K562 (cell line): ENCODE data around the gene AKR1A1. TPM values are rescaled to one million over a fixed set of nuclear protein-coding genes. Genes with fewer than 3 reads are reported as not detected.

Source experiments
- AFF1 ChIP-seq, 2 experiments: fragments of 450-650 bp; IDR thresholded peaks; 2 replicates each; pipeline ENCODE4 v1.6.1; 2018; ENCODE audit warnings: mild to moderate bottlenecking in 2 of 2, low read depth in 1 of 2; ENCODE audit not compliant: partially characterized antibody in 2 of 2
- CBFB ChIP-seq: sonication (generic); formaldehyde crosslinking; IDR thresholded peaks from 2 replicates; pipeline ENCODE4 v1.4.0; 2020; ENCODE audit warnings: mild to moderate bottlenecking, missing genetic modification reagents
- DPF2 ChIP-seq: fragments of 450-650 bp; IDR thresholded peaks from 2 replicates; pipeline ENCODE4 v1.6.1; 2016
- ETV6 ChIP-seq, 3 experiments: fragments of 150-350 bp in 1 of 3; sonication (generic) in 1 of 3; formaldehyde crosslinking in 1 of 3; IDR thresholded peaks; 2 replicates each; pipeline versions ENCODE4 v1.6.1 to v1.8.0; 2014 to 2022; ENCODE audit warnings: borderline replicate concordance in 2 of 3, low read depth in 2 of 3, antibody characterized with exemption in 1 of 3, low read length in 1 of 3, mild to moderate bottlenecking in 1 of 3, missing genetic modification reagents in 1 of 3
- ID3 ChIP-seq, 2 experiments: fragments of 250-450 bp in 1 of 2; fragments of 450-650 bp in 1 of 2; sonication (Bioruptor Pico) in 1 of 2; IDR thresholded peaks; 2 replicates each; pipeline versions ENCODE4 v1.6.1 to v1.8.0; 2016 to 2021; ENCODE audit warnings: mild to moderate bottlenecking in 2 of 2, moderate library complexity in 2 of 2, missing compliant biosample characterization in 1 of 2, missing genetic modification characterization in 1 of 2
- IRF1 ChIP-seq: sonication (generic); formaldehyde crosslinking; IDR thresholded peaks from 2 replicates; pipeline ENCODE4 v1.8.0; 2022; ENCODE audit warnings: missing genetic modification reagents, mild to moderate bottlenecking, borderline replicate concordance
- NR2F6 ChIP-seq: fragments of 450-650 bp; formaldehyde crosslinking; IDR thresholded peaks from 2 replicates; pipeline ENCODE4 v1.4.0; 2020; ENCODE audit warnings: mild to moderate bottlenecking
- PHF21A ChIP-seq: fragments of 450-650 bp; IDR thresholded peaks from 2 replicates; pipeline ENCODE4 v1.6.1; 2017; ENCODE audit warnings: low read depth, borderline replicate concordance
- POLR2AphosphoS2 ChIP-seq: IDR thresholded peaks from 2 replicates; pipeline ENCODE4 v1.6.1; 2012; ENCODE audit warnings: low read length, improper control_type of control experiment
- SETDB1 ChIP-seq: IDR thresholded peaks from one replicate; pipeline ENCODE4 v1.6.1; 2012; ENCODE audit warnings: low read length, control low read depth, inconsistent platforms
- SIX5 ChIP-seq, 2 experiments: IDR thresholded peaks; 2 replicates each; pipeline ENCODE4 v1.6.1; 2011; ENCODE audit warnings: low read length in 2 of 2, borderline replicate concordance in 1 of 2, low read depth in 1 of 2, mild to moderate bottlenecking in 1 of 2, moderate library complexity in 1 of 2; ENCODE audit not compliant: insufficient read depth in 1 of 2
- SMAD4 ChIP-seq: fragments of 250-450 bp; sonication (Bioruptor Pico); conservative IDR thresholded peaks from 2 replicates; pipeline ENCODE4 v1.8.0; 2021; ENCODE audit warnings: inconsistent platforms, mild to moderate bottlenecking, moderate library complexity
- ZEB2 ChIP-seq: fragments of 450-650 bp; IDR thresholded peaks from 2 replicates; pipeline ENCODE4 v1.6.1; 2016
- ZFP91 ChIP-seq: sonication (generic); formaldehyde crosslinking; IDR thresholded peaks from 2 replicates; pipeline ENCODE4 v1.8.0; 2022; ENCODE audit warnings: mild to moderate bottlenecking, missing genetic modification reagents
- polyA plus RNA-seq, 8 experiments: library from polyadenylated mRNA; depleted of rRNA in 4 of 8; stranded (reverse) in 5 of 8; unstranded in 3 of 8; fragments of >200 nt; fragmentation: Nextera tagmentation in 2 of 8; fragmentation: Illumina TruSeq in 1 of 8; extraction: Ambion mirVana in 2 of 8; extraction: Trizol in 1 of 8; gene quantifications; 2 replicates each; pipeline versions ENCODE4 v1.2.1 to v1.2.3, GENCODE V29; 2011 to 2014; ENCODE audit warnings: inconsistent platforms in 1 of 8, missing spikeins in 1 of 8
- total RNA-seq, 7 experiments: library from RNA; depleted of rRNA in 6 of 7; stranded (reverse); fragments of >200 nt in 6 of 7; fragmentation: Illumina TruSeq in 2 of 7; extraction: Trizol in 2 of 7; gene quantifications; 2 replicates each; pipeline versions ENCODE4 v1.2.1 to v1.2.3, GENCODE V29; 2011 to 2021; ENCODE audit warnings: low replicate concordance in 1 of 7
- TF ChIP-seq, protein P1 (sequence below): fragments of 450-650 bp; IDR thresholded peaks from 2 replicates; pipeline ENCODE4 v1.7.0; 2016; ENCODE audit warnings: borderline replicate concordance

The AKR1A1 gene
- total and polyA plus RNA-seq, 9 of the 15 experiments (the other 6 are each of a cell fraction or from before 2014, with no cell fraction given) = 68.6 to 211 (median 132) TPM

DNA sequence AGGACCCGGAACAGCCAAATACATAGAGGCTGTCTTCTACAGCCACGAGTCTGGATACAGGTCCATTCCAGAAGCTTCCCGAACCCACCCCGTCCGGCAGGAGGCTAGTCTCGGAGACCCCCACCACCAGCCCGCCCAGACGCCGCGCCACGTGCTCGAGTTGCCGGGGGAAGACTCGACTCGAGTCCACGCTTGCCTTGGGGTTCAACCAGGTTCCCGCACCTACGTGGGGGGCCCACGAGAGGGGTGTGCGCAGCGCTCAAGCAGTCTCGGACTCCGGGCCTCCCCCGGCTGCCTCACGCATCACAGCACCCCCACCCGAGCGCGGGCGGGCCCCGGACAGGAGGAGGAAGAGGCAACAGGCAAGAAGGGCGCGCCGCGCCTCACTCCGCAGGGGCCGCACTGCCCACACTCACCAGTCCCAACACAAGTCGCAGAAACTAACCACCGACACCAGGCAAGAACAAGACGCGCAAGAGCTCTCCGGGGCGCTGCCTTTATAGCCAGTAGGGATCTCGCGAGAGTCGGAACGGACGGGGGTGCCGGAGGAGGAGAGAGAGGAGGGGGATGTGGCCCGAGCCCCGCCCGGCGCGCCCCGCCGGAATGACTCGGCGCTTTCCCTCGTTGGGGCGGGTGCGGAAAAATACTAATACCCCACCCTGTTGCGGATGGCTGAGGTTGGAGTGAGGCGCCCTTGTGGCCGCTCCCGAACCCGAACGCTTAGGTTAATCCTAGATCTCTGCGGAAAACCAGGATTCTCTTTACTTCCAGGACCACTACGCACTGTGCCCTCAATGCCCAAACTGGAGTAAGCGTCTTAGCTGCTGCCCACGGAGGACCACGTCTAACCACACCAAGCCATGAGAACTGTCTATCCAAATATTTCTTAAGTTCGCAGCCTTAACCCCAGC is 29.0 kb upstream of the AKR1A1 start, which contains the start of gene PRDX1 (continued):
- TF ChIP-seq SIX5 (IDR thresholded peaks at IDR 0.05; ENCODE audit: borderline replicate concordance in 1 of 2, insufficient read depth in 1 of 2, low read depth in 1 of 2, low read length in 2 of 2) (no peak), IRF1 (CRISPR knock-in tag) (no peak; the same call in none of the 2 replicates), POLR2AphosphoS2 (peak; percentile 99), SETDB1 (peak; percentile 27), CBFB (CRISPR knock-in tag) (peak; percentile 97), ZEB2 (peak; percentile 14; the same call in 1 of the 2 replicates), NR2F6 (CRISPR knock-in tag) (no peak), SMAD4 (CRISPR knock-in tag) (peak; percentile 85), DPF2 (peak; percentile 72), ID3 (CRISPR knock-in tag; IDR thresholded peaks at IDR 0.05) (no peak), ID3 (tag; IDR thresholded peaks at IDR 0.05) (peak; percentile 61), ETV6 (IDR thresholded peaks at IDR 0.05; ENCODE audit: borderline replicate concordance in 1 of 2, low read depth in 2 of 2, low read length in 1 of 2) (peak; percentile 49 to 57; a peak in 1 of 4 replicates), ETV6 (CRISPR knock-in tag; IDR thresholded peaks at IDR 0.05; ENCODE audit: borderline replicate concordance) (no peak), AFF1 (IDR thresholded peaks at IDR 0.05; ENCODE audit: low read depth in 1 of 2, partially characterized antibody in 2 of 2) (peak; percentile 19 to 76), ZFP91 (CRISPR knock-in tag) (peak; percentile 79), PHF21A (peak; percentile 80)
- TF ChIP-seq, protein P1, sequence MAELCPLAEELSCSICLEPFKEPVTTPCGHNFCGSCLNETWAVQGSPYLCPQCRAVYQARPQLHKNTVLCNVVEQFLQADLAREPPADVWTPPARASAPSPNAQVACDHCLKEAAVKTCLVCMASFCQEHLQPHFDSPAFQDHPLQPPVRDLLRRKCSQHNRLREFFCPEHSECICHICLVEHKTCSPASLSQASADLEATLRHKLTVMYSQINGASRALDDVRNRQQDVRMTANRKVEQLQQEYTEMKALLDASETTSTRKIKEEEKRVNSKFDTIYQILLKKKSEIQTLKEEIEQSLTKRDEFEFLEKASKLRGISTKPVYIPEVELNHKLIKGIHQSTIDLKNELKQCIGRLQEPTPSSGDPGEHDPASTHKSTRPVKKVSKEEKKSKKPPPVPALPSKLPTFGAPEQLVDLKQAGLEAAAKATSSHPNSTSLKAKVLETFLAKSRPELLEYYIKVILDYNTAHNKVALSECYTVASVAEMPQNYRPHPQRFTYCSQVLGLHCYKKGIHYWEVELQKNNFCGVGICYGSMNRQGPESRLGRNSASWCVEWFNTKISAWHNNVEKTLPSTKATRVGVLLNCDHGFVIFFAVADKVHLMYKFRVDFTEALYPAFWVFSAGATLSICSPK = no peak; the same call in 1 of the 2 replicates
